A549 (cell line): ENCODE data around the gene CCDC183. TPM values are rescaled to one million over a fixed set of nuclear protein-coding genes. Genes with fewer than 3 reads are reported as not detected.

Experiments used
- ATAC-seq, 2 experiments: fragments of 200-7000 bp in 1 of 2; fragments of >200 bp in 1 of 2; cut with Nextera tagmentation in 1 of 2; cut with Tn5 transposase in 1 of 2; 3 replicates each; pipeline versions ENCODE4 v1.8.0 to v1.9.1; 2018 to 2020; ENCODE audit warnings: mild to moderate bottlenecking in 1 of 2, moderate library complexity in 1 of 2
- CTCF ChIA-PET: fragments of 300-600 bp; sonication (Branson Sonifier 250); formaldehyde crosslinking; extraction: SDS; loops from one replicate; lab custom pipeline; 2021; ENCODE audit warnings: antibody characterized with exemption, inconsistent platforms; lab: Yijun Ruan, JAX
- POLR2A ChIA-PET: fragments of 350-600 bp; formaldehyde crosslinking; extraction: SDS; loops from one replicate; lab custom pipeline; 2021; ENCODE audit warnings: antibody characterized with exemption, inconsistent platforms; lab: Yijun Ruan, JAX
- DNase-seq, 2 experiments: peaks; one replicate each; pipeline versions ENCODE4 v3.0.0 to v3.0.0-alpha.2; 2011 to 2016; ENCODE audit warnings: low read depth in 1 of 2, low spot score in 1 of 2
- FAIRE-seq: peaks from 2 replicates; lab custom pipeline; 2011; peaks lifted over from hg19 to GRCh38; lab: Jason Lieb, UNC
- H3K27ac ChIP-seq, 2 experiments: fragments of >200 bp; sonication (Bioruptor Twin); formaldehyde crosslinking; 3 replicates each; pipeline ENCODE4 v1.5.1; 2016 to 2017
- H3K4me1 ChIP-seq: fragments of >200 bp; sonication (Bioruptor Twin); formaldehyde crosslinking; 3 replicates; pipeline ENCODE4 v1.6.1; 2016
- H3K4me2 ChIP-seq: fragments of >200 bp; sonication (Bioruptor Twin); formaldehyde crosslinking; 3 replicates; pipeline ENCODE4 v1.6.1; 2016
- H3K4me3 ChIP-seq: fragments of >200 bp; sonication (Bioruptor Twin); formaldehyde crosslinking; 3 replicates; pipeline ENCODE4 v1.5.1; 2016
- H3K9me3 ChIP-seq: fragments of >200 bp; sonication (Bioruptor Twin); formaldehyde crosslinking; 3 replicates; pipeline ENCODE4 v1.6.1; 2016
- BCL3 ChIP-seq: fragments of >200 bp; sonication (Bioruptor Twin); formaldehyde crosslinking; IDR thresholded peaks from 3 replicates; pipeline ENCODE4 v1.6.1; 2016
- CBX2 ChIP-seq: fragments of 200-600 bp; sonication (generic); IDR thresholded peaks from 2 replicates; pipeline ENCODE4 v1.6.1; 2016; ENCODE audit warnings: low read depth, mild to moderate bottlenecking, borderline replicate concordance
- CBX8 ChIP-seq: fragments of 200-600 bp; sonication (generic); IDR thresholded peaks from 2 replicates; pipeline ENCODE4 v1.6.1; 2016
- EHMT2 ChIP-seq: fragments of 200-600 bp; sonication (generic); IDR thresholded peaks from 2 replicates; pipeline ENCODE4 v1.6.1; 2016; ENCODE audit warnings: antibody characterized with exemption, low read depth, mild to moderate bottlenecking, moderate library complexity
- EP300 ChIP-seq, 2 experiments: fragments of >200 bp; sonication (Bioruptor Twin); formaldehyde crosslinking; IDR thresholded peaks; 2 replicates in 1 of 2; 3 replicates in 1 of 2; pipeline ENCODE4 v1.6.1; 2016 to 2017
- ESRRA ChIP-seq: fragments of 150-350 bp; IDR thresholded peaks from 2 replicates; pipeline ENCODE4 v1.6.1; 2014; ENCODE audit warnings: mild to moderate bottlenecking, low read length, borderline replicate concordance
- FOSB ChIP-seq: fragments of 250-450 bp; sonication (Bioruptor Pico); IDR thresholded peaks from 2 replicates; pipeline ENCODE4 v1.5.0; 2020; ENCODE audit warnings: mild to moderate bottlenecking, moderate library complexity
- HOXB13 ChIP-seq: fragments of 250-450 bp; sonication (Bioruptor Pico); IDR thresholded peaks from 2 replicates; pipeline ENCODE4 v1.5.0; 2020; ENCODE audit warnings: low read depth, mild to moderate bottlenecking, moderate library complexity
- JUNB ChIP-seq: fragments of >200 bp; sonication (Bioruptor Twin); formaldehyde crosslinking; IDR thresholded peaks from 2 replicates; pipeline ENCODE4 v1.6.1; 2016
- MAFK ChIP-seq: fragments of 450-650 bp; IDR thresholded peaks from 2 replicates; pipeline ENCODE4 v1.6.1; 2014; ENCODE audit not compliant: partially characterized antibody
- MAX ChIP-seq: IDR thresholded peaks from 2 replicates; pipeline ENCODE4 v1.6.1; 2012
- MAZ ChIP-seq: fragments of 150-350 bp; IDR thresholded peaks from 2 replicates; pipeline ENCODE4 v1.6.1; 2014; ENCODE audit warnings: antibody characterized with exemption, low read depth, low read length, borderline replicate concordance
- MYC ChIP-seq: IDR thresholded peaks from 2 replicates; pipeline ENCODE4 v1.6.1; 2012; ENCODE audit warnings: mild to moderate bottlenecking, inconsistent platforms, low read length, improper control_type of control experiment, borderline replicate concordance
- NFE2L2 ChIP-seq: fragments of 150-350 bp; conservative IDR thresholded peaks from 2 replicates; pipeline ENCODE4 v1.6.1; 2014; ENCODE audit warnings: low read length
- PHF8 ChIP-seq: fragments of 200-600 bp; sonication (generic); IDR thresholded peaks from 2 replicates; pipeline ENCODE4 v1.6.1; 2016; ENCODE audit warnings: low read depth, mild to moderate bottlenecking, antibody characterized with exemption, moderate library complexity, borderline replicate concordance
- POLR2A ChIP-seq: IDR thresholded peaks from 2 replicates; pipeline ENCODE4 v1.6.1; 2012; ENCODE audit warnings: mild to moderate bottlenecking, low read length
- RAD21 ChIP-seq, 2 experiments: fragments of >200 bp in 1 of 2; sonication (Bioruptor Twin) in 1 of 2; formaldehyde crosslinking in 1 of 2; IDR thresholded peaks in 1 of 2; conservative IDR thresholded peaks in 1 of 2; 2 replicates in 1 of 2; 3 replicates in 1 of 2; pipeline ENCODE4 v1.6.1; 2012 to 2018; ENCODE audit warnings: inconsistent platforms in 1 of 2
- RARB ChIP-seq: fragments of 250-450 bp; sonication (Bioruptor Pico); IDR thresholded peaks from 2 replicates; pipeline ENCODE4 v1.8.0; 2021; ENCODE audit warnings: mild to moderate bottlenecking, moderate library complexity
- RFX5 ChIP-seq: fragments of 450-650 bp; IDR thresholded peaks from 2 replicates; pipeline ENCODE4 v1.7.1; 2014; ENCODE audit warnings: antibody characterized with exemption, mild to moderate bottlenecking, moderate library complexity
- RNF2 ChIP-seq: fragments of 200-600 bp; sonication (generic); IDR thresholded peaks from 2 replicates; pipeline ENCODE4 v1.6.1; 2016; ENCODE audit warnings: low read depth, mild to moderate bottlenecking, antibody characterized with exemption, moderate library complexity, borderline replicate concordance
- SREBF2 ChIP-seq: fragments of 450-650 bp; IDR thresholded peaks from 2 replicates; pipeline ENCODE4 v1.6.1; 2014; ENCODE audit warnings: mild to moderate bottlenecking, moderate library complexity
- TFCP2L1 ChIP-seq: fragments of 250-450 bp; sonication (Bioruptor Pico); IDR thresholded peaks from 2 replicates; pipeline ENCODE4 v1.5.0; 2021; ENCODE audit warnings: mild to moderate bottlenecking
- ZC3H11A ChIP-seq: fragments of 450-650 bp; IDR thresholded peaks from 2 replicates; pipeline ENCODE4 v1.6.1; 2014; ENCODE audit warnings: antibody characterized with exemption, mild to moderate bottlenecking
- ZFP36 ChIP-seq: fragments of 450-650 bp; IDR thresholded peaks from 2 replicates; pipeline ENCODE4 v1.6.1; 2014; ENCODE audit warnings: borderline replicate concordance; ENCODE audit not compliant: partially characterized antibody
- ZSCAN20 ChIP-seq: fragments of 250-450 bp; sonication (Bioruptor Pico); IDR thresholded peaks from 2 replicates; pipeline ENCODE4 v1.8.0; 2022; ENCODE audit warnings: mild to moderate bottlenecking, moderate library complexity
- WGBS: methylation state at CpG from one replicate; pipeline ENCODE4 v1.1.6; 2017; ENCODE audit errors: missing lambda C conversion rate; 5-methylcytosine and 5-hydroxymethylcytosine counted together
- polyA plus RNA-seq, 4 experiments: library from polyadenylated mRNA; depleted of rRNA in 3 of 4; stranded (reverse); fragments of >200 nt; fragmentation: RNase III in 1 of 4; extraction: RNeasy Plus Mini Kit Qiagen cat#74134 plus additional on column Dnase treatment in 1 of 4; gene quantifications; 2 replicates in 3 of 4; 3 replicates in 1 of 4; pipeline ENCODE4 v1.2.3, GENCODE V29; 2011 to 2017

CCDC183 gene
- polyA plus RNA-seq, 2 of the 4 experiments (the other 2 are of a cell fraction), result 0.90 to 1.4 TPM

GRCh38 chr9:136798708-136799078 lies 2.6 kb downstream of the CCDC183 start:
- DNase-seq, result no peak
- Histone ChIP-seq H3K9me3 (no peaks in the 10 kb centered on the region), H3K4me1 (peaks cover 21% of the 10 kb centered on the region), H3K27ac (peak overlapping the region in 1 of 2 experiments; percentile 81; a peak in 3 of 6 replicates), H3K4me3 (no peak overlapping the region), H3K4me2 (peak overlapping the region; percentile 97)
- no peak for ATAC-seq
- no peak for FAIRE-seq
- WGBS, result 89% methylated on average over 6 of the region's 6 CpGs
- POLR2A ChIA-PET, result interaction anchor here (0.6 kb wide), 1 partner anchor 49 kb away, joined by 3 read pairs; no protein-coding TSS in a partner anchor
- CTCF ChIA-PET, result interaction anchor here (1.9 to 2.4 kb wide), 3 partner anchors 9 to 237 kb away, joined by 5 to 13 read pairs (median 7); partner anchors contain the start of gene RABL6
- TF ChIP-seq ESRRA, result no peak
- no peak for TF ChIP-seq HOXB13 (CRISPR knock-in tag)
- no peak for TF ChIP-seq EP300 (IDR thresholded peaks at IDR 0.05)
- no peak for TF ChIP-seq FOSB
- TF ChIP-seq MAX, result no peak
- no peak for TF ChIP-seq JUNB
- TF ChIP-seq EHMT2, result no peak
- no peak for TF ChIP-seq PHF8
- TF ChIP-seq RARB (CRISPR knock-in tag), result no peak
- no peak for TF ChIP-seq TFCP2L1
- TF ChIP-seq ZSCAN20 (CRISPR knock-in tag), result no peak
- no peak for TF ChIP-seq MYC
- no peak for TF ChIP-seq NFE2L2
- TF ChIP-seq MAFK, result no peak
- TF ChIP-seq BCL3, result no peak
- no peak for TF ChIP-seq CBX8
- TF ChIP-seq POLR2A, result no peak
- TF ChIP-seq ZFP36, result no peak
- TF ChIP-seq RAD21 (conservative IDR thresholded peaks at IDR 0.05 in 1 of 2, IDR thresholded peaks at IDR 0.05 in 1 of 2), result no peak
- no peak for TF ChIP-seq ZC3H11A

- WGBS, result 13% methylated on average over 19 of the region's 35 CpGs
- Histone ChIP-seq H3K27ac (peak overlapping the region; percentile 53 to 81), H3K4me1 (peaks cover 21% of the 10 kb centered on the region), H3K4me3 (peak overlapping the region; percentile 49), H3K4me2 (peak overlapping the region; percentile 97), H3K9me3 (no peaks in the 10 kb centered on the region)
- ChIA-PET CTCF (interaction anchor here (1.4 to 9.9 kb wide), 6 partner anchors 7 to 236 kb away, joined by 3 to 110 read pairs (median 7); partner anchors contain the start of genes RABL6 and TMEM141), POLR2A (interaction anchor here (0.6 kb wide), 1 partner anchor 174 kb away, joined by 3 read pairs; no protein-coding TSS in a partner anchor)
- DNase-seq (no peak), FAIRE-seq (no peak), ATAC-seq (peak; percentile 9 to 32; a peak in 5 of 6 replicates)
- no peak for TF ChIP-seq MAZ
- TF ChIP-seq CBX2, result no peak
- no peak for TF ChIP-seq RNF2
- no peak for TF ChIP-seq SREBF2
- no peak for TF ChIP-seq RARB (CRISPR knock-in tag)
- no peak for TF ChIP-seq RFX5
Observed at GRCh38 chr9:136799079-136799853, 3.1 kb downstream of the CCDC183 start.
